Fibroblast of pulmonary artery (primary cell): Measurements from ENCODE around the gene SLC22A14.
A peak's percentile ranks its signal among the peaks of the same experiment; 100 is the strongest.

ENCODE experiments used
- DNase-seq: peaks from one replicate; pipeline ENCODE4 v3.0.0-alpha.2; 2010; ENCODE audit warnings: low read depth
- H3K4me3 ChIP-seq: replicated peaks from 2 replicates; pipeline ENCODE4 v1.5.1; 2011; ENCODE audit warnings: low read depth, mild to moderate bottlenecking, control low read depth, low read length, moderate library complexity
- CTCF ChIP-seq: IDR thresholded peaks from 2 replicates; pipeline ENCODE4 v1.5.1; 2011; ENCODE audit warnings: mild to moderate bottlenecking, control low read depth, low read length, inconsistent platforms; ENCODE audit errors: missing control alignments

The SLC22A14 gene

GRCh38 chr3:38346587-38347410 lies 64.7 kb downstream of the SLC22A14 start, which contains the start of gene XYLB:
TSS of gene XYLB (plus strand) at chr3:38346785. CDS start at chr3:38346869, 84 bp downstream.
- H3K4me3 ChIP-seq = peak within 1 kb of the TSS; percentile 71
- peak; percentile 82 for DNase-seq
- TF ChIP-seq CTCF = peak; percentile 52

GRCh38 chr3:38347421-38348200 lies 65.5 kb downstream of the SLC22A14 start:
- H3K4me3 ChIP-seq = peak overlapping the region; percentile 71
- DNase-seq = no peak
- no peak for TF ChIP-seq CTCF

- H3K4me3 ChIP-seq = no peak overlapping the region
- peak; percentile 62 for DNase-seq
- TF ChIP-seq CTCF = no peak
These were observed 66.8 kb downstream of the SLC22A14 start for GRCh38 chr3:38348903-38349302.

GRCh38 chr3:38349684-38350359 lies 67.7 kb downstream of the SLC22A14 start:
- DNase-seq = no peak
- no peak for TF ChIP-seq CTCF
- H3K4me3 ChIP-seq = no peak overlapping the region

GRCh38 chr3:38353151-38353550 lies 71.1 kb downstream of the SLC22A14 start:
- no peak for TF ChIP-seq CTCF
- H3K4me3 ChIP-seq = no peak overlapping the region
- peak; percentile 24 for DNase-seq

- H3K4me3 ChIP-seq = no peak overlapping the region
- DNase-seq = peak; percentile 73
- TF ChIP-seq CTCF = no peak
These were observed 72.7 kb downstream of the SLC22A14 start for GRCh38 chr3:38354588-38355330.
